GM23248 (cell line): Measurements from ENCODE around the gene SYTL2. TPM values are rescaled to one million over a fixed set of nuclear protein-coding genes. Genes with fewer than 3 reads are reported as not detected.

Source experiments
- DNase-seq: peaks from one replicate; pipeline ENCODE4 v3.0.0-alpha.2; 2015
- H2AFZ ChIP-seq: fragments of 200-600 bp; sonication (generic); 2 replicates; pipeline ENCODE4 v1.6.1; 2016; ENCODE audit warnings: antibody characterized with exemption
- H3F3A ChIP-seq: fragments of 200-600 bp; sonication (generic); 2 replicates; pipeline ENCODE4 v1.6.1; 2016; ENCODE audit warnings: mild to moderate bottlenecking, antibody characterized with exemption, mixed run types; ENCODE audit not compliant: insufficient read depth
- H3K27ac ChIP-seq: fragments of 200-600 bp; sonication (generic); 2 replicates; pipeline ENCODE4 v1.5.1; 2016; ENCODE audit warnings: mild to moderate bottlenecking
- H3K27me3 ChIP-seq: fragments of 200-600 bp; sonication (generic); replicated peaks from 2 replicates; pipeline ENCODE4 v1.6.1; 2016; ENCODE audit warnings: mild to moderate bottlenecking; ENCODE audit not compliant: insufficient read depth
- H3K36me3 ChIP-seq: fragments of 200-600 bp; sonication (generic); 2 replicates; pipeline ENCODE4 v1.6.1; 2016; ENCODE audit warnings: low read depth, mild to moderate bottlenecking
- H3K4me1 ChIP-seq: fragments of 200-600 bp; sonication (generic); 2 replicates; pipeline ENCODE4 v1.6.1; 2016; ENCODE audit warnings: mild to moderate bottlenecking; ENCODE audit not compliant: insufficient read depth
- H3K4me2 ChIP-seq: fragments of 200-600 bp; sonication (generic); one replicate; pipeline ENCODE4 v1.6.1; 2016; ENCODE audit warnings: mild to moderate bottlenecking; ENCODE audit not compliant: unreplicated experiment
- H3K4me3 ChIP-seq: fragments of 200-600 bp; sonication (generic); 2 replicates; pipeline ENCODE4 v1.5.1; 2016; ENCODE audit warnings: mild to moderate bottlenecking
- H3K79me2 ChIP-seq: fragments of 200-600 bp; sonication (generic); 2 replicates; pipeline ENCODE4 v1.6.1; 2016; ENCODE audit warnings: mild to moderate bottlenecking; ENCODE audit not compliant: insufficient read depth
- H3K9ac ChIP-seq: fragments of 200-600 bp; sonication (generic); 2 replicates; pipeline ENCODE4 v1.6.1; 2016; ENCODE audit warnings: mild to moderate bottlenecking
- H3K9me2 ChIP-seq: fragments of 200-600 bp; sonication (generic); 2 replicates; pipeline ENCODE4 v1.6.1; 2016; ENCODE audit warnings: mixed run types, mild to moderate bottlenecking, moderate library complexity; ENCODE audit not compliant: insufficient read depth
- H3K9me3 ChIP-seq: fragments of 200-600 bp; sonication (generic); one replicate; pipeline ENCODE4 v1.6.1; 2017; ENCODE audit warnings: low read depth
- H4K20me1 ChIP-seq: fragments of 200-600 bp; sonication (generic); 2 replicates; pipeline ENCODE4 v1.6.0; 2016; ENCODE audit not compliant: insufficient read depth
- EZH2 ChIP-seq: fragments of 200-600 bp; sonication (generic); IDR thresholded peaks from 2 replicates; pipeline ENCODE4 v1.6.1; 2018; ENCODE audit warnings: antibody characterized with exemption, mild to moderate bottlenecking; ENCODE audit not compliant: insufficient read depth, poor library complexity, severe bottlenecking
- EZH2phosphoT487 ChIP-seq: fragments of 200-600 bp; sonication (generic); IDR thresholded peaks from 2 replicates; pipeline ENCODE4 v1.6.1; 2018; ENCODE audit warnings: antibody characterized with exemption, moderate library complexity, mild to moderate bottlenecking, low read depth; ENCODE audit not compliant: insufficient read depth
- WGBS, 2 experiments: methylation state at CpG; one replicate each; pipeline ENCODE4 v1.1.6; 2015 to 2017; ENCODE audit warnings: low lambda C conversion rate in 2 of 2, low coverage in 1 of 2; ENCODE audit errors: missing lambda C conversion rate in 2 of 2; 5-methylcytosine and 5-hydroxymethylcytosine counted together
- in situ Hi-C: fragments of 300-500 bp; cut with MboI; formaldehyde crosslinking; loops from 2 replicates; pipeline ENCODE4 v1.15.0; 2020
- polyA plus RNA-seq: library from polyadenylated mRNA; unstranded; fragments of >200 nt; fragmentation: Nextera tagmentation; extraction: Ambion mirVana; gene quantifications from 2 replicates; pipeline ENCODE4 v1.2.1, GENCODE V29; 2016
- total RNA-seq: library from RNA; depleted of rRNA; stranded (reverse); fragments of >200 nt; shearing (Covaris generic); gene quantifications from 2 replicates; pipeline ENCODE4 v1.2.3, GENCODE V29; 2014

The SYTL2 gene
- total and polyA plus RNA-seq, 2 experiments from 2014 or later, result 3.5 to 5.3 TPM

DNA sequence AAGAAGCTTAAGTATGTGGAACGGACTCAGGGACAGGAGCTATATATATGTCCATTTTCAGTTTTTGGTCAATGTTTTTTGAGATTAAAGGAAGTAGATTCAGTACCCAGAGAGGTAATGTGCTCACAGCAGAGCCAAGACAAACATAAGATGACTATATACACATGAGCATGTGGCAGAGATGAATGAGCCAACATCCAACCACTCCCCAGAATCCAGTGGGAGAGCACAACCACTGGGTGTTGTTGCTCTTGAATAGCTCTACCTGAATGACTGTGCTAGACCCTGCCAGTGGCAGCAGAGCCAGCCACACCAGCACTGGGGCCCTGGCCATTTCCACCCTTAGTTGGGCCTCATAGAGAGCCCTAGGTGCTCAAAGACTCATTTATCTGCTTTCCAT is 10.7 kb upstream of the SYTL2 start:
- DNase-seq, result peak; percentile 61
- no peak overlapping the region for H3K4me3 ChIP-seq
- H4K20me1 ChIP-seq, result no peaks in the 10 kb centered on the region
- in situ Hi-C loops, result loop anchor here (10.0 kb wide), 1 partner anchor 137 kb away; the partner anchor contains the start of gene CCDC89
- peaks cover 4% of the 10 kb centered on the region for H3F3A ChIP-seq
- WGBS, 2 experiments, result 91 to 100% methylated on average over 1 of the region's 1 CpG
- peaks cover 10% of the 10 kb centered on the region for H3K4me1 ChIP-seq
- H3K27me3 ChIP-seq, result no peaks in the 10 kb centered on the region
- H3K36me3 ChIP-seq, result no peaks in the 10 kb centered on the region
- H3K27ac ChIP-seq, result no peak overlapping the region
- H2AFZ ChIP-seq, result no peak overlapping the region
- H3K9me2 ChIP-seq, result no peaks in the 10 kb centered on the region
- H3K9me3 ChIP-seq, result no peaks in the 10 kb centered on the region
- no peak overlapping the region for H3K9ac ChIP-seq
- no peak overlapping the region for H3K4me2 ChIP-seq
- H3K79me2 ChIP-seq, result no peaks in the 10 kb centered on the region
- TF ChIP-seq EZH2 (no peak), EZH2phosphoT487 (no peak)

DNA sequence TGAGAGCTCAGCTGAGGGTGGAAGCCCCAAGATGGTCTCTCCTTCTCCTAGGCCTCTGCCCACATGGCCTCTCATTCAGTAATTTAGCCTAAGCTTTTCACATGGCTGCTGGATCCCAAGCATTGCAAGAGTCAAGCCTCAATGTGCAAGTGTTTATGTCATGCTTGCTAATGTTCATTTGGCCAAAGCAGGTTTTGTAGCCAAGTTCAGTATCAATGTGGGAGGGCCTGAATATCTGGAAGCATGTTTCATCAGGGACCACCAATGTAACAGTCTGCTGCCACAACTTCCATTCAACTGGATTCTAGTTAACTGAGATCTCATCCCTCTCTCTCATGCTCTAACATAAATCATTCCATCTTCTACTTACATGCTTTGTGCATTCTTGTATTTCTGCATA is 8.5 kb upstream of the SYTL2 start:
- in situ Hi-C loops, result no loop called here
- Histone ChIP-seq H3K27ac (no peak overlapping the region), H3K79me2 (no peaks in the 10 kb centered on the region), H4K20me1 (no peaks in the 10 kb centered on the region), H3K9ac (no peak overlapping the region), H3K27me3 (no peaks in the 10 kb centered on the region), H3K9me2 (no peaks in the 10 kb centered on the region), H3K4me3 (no peak overlapping the region), H3K9me3 (no peaks in the 10 kb centered on the region), H3K4me2 (no peak overlapping the region), H2AFZ (no peak overlapping the region), H3K4me1 (peaks cover 26% of the 10 kb centered on the region), H3K36me3 (no peaks in the 10 kb centered on the region), H3F3A (peaks cover 19% of the 10 kb centered on the region)
- TF ChIP-seq EZH2phosphoT487, result no peak
- no peak for TF ChIP-seq EZH2
- no peak for DNase-seq

DNA sequence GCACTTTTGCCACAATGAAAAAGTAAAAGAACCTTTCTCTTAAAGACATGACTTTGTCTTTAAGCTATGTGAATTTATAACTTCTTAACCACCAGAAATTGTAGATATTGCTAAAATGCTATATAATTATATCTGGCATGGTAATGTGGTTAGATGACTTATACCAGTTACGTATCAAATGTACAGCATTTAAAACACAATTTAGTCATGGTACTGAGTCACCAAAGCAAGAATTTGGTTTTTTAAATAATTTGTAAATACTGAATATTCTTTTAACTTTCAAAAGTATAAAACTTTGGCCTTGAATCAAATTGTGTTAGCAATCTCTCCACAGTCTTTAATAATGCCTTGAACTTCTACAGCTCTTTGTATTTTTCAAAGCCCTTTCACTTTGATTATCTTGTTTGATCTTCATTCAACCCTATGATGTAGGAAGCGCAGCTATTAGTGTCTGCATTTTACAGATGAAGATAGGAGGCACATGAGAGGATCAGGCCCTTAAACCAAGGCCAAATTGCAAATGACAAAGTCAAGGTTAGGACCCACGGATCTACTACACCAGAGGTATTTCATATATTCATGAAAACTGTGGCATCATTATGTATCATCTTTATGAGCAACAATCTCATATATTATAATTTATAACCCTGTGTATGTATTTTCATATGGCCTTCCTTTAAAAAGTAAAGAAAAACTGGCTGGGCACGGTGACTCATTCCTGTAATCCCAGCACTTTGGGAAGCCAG is 4.4 kb upstream of the SYTL2 start:
- Histone ChIP-seq H3K9me2 (no peaks in the 10 kb centered on the region), H3K4me2 (peak overlapping the region; percentile 51), H3K36me3 (no peaks in the 10 kb centered on the region), H3K4me3 (0 out of 2 replicates have a peak overlapping the region, but pooled peaks have one; percentile 1), H3K9me3 (no peaks in the 10 kb centered on the region), H3K4me1 (peaks cover 23% of the 10 kb centered on the region), H3K9ac (peak overlapping the region; percentile 4; the same call in 1 of the 2 replicates), H3K79me2 (no peaks in the 10 kb centered on the region), H3K27ac (peak overlapping the region; percentile 52), H3K27me3 (no peaks in the 10 kb centered on the region), H4K20me1 (no peaks in the 10 kb centered on the region), H2AFZ (no peak overlapping the region), H3F3A (peaks cover 23% of the 10 kb centered on the region)
- peak; percentile 72 for DNase-seq
- TF ChIP-seq EZH2phosphoT487 (no peak), EZH2 (no peak)
- in situ Hi-C loops, result no loop called here
- 19 to 22% methylated on average over 4 of the region's 4 CpGs for WGBS, 2 experiments

DNA sequence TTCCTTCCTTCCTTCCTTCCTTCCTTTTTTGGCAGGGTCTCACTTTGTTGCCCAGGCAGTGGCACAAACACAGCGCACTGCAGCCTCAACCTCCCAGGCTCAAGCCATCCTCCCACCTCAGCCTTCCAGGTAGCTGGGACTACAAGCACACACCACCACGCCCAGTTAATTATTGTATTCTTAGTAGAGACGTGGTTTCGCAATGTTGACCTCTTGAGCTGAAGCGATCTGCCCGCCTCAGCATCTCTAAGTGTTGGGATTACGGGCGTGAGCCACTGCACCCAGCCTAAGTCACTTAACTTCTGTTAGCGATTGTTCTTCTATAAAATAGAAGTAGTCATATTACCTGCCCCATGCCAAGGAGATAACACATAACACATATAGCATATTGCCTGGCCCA is 2.8 kb upstream of the SYTL2 start:
- Histone ChIP-seq H3K9me3 (no peaks in the 10 kb centered on the region), H3F3A (peaks cover 23% of the 10 kb centered on the region), H3K4me3 (no peak overlapping the region), H3K27ac (no peak overlapping the region), H3K27me3 (no peaks in the 10 kb centered on the region), H3K4me1 (peaks cover 23% of the 10 kb centered on the region), H4K20me1 (no peaks in the 10 kb centered on the region), H3K9me2 (no peaks in the 10 kb centered on the region), H2AFZ (no peak overlapping the region), H3K4me2 (no peak overlapping the region), H3K9ac (no peak overlapping the region), H3K36me3 (no peaks in the 10 kb centered on the region), H3K79me2 (no peaks in the 10 kb centered on the region)
- DNase-seq, result no peak
- in situ Hi-C loops, result no loop called here
- 94 to 95% methylated on average over 9 of the region's 9 CpGs for WGBS, 2 experiments
- TF ChIP-seq EZH2, result no peak
- TF ChIP-seq EZH2phosphoT487, result no peak
